ENCODE data around the gene UNC13B.
A peak's percentile ranks its signal among the peaks of the same experiment; 100 is the strongest.

- no peak for TF ChIP-seq YY1 (tag by site-specific recombination; IDR thresholded peaks at IDR 0.05)
- TF ChIP-seq, protein P1, sequence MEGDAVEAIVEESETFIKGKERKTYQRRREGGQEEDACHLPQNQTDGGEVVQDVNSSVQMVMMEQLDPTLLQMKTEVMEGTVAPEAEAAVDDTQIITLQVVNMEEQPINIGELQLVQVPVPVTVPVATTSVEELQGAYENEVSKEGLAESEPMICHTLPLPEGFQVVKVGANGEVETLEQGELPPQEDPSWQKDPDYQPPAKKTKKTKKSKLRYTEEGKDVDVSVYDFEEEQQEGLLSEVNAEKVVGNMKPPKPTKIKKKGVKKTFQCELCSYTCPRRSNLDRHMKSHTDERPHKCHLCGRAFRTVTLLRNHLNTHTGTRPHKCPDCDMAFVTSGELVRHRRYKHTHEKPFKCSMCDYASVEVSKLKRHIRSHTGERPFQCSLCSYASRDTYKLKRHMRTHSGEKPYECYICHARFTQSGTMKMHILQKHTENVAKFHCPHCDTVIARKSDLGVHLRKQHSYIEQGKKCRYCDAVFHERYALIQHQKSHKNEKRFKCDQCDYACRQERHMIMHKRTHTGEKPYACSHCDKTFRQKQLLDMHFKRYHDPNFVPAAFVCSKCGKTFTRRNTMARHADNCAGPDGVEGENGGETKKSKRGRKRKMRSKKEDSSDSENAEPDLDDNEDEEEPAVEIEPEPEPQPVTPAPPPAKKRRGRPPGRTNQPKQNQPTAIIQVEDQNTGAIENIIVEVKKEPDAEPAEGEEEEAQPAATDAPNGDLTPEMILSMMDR (tag by site-specific recombination; IDR thresholded peaks at IDR 0.05), result 0 out of 2 replicates have a peak, but pooled peaks have one; percentile 25
- TF ChIP-seq TRIM28 (IDR thresholded peaks at IDR 0.05; ENCODE audit: borderline replicate concordance, low read length), result no peak
- no peak for TF ChIP-seq ZNF747 (tag by site-specific recombination; IDR thresholded peaks at IDR 0.05)
- no peak for TF ChIP-seq ZNF174 (tag by site-specific recombination; IDR thresholded peaks at IDR 0.05)
- TF ChIP-seq, protein P2, sequence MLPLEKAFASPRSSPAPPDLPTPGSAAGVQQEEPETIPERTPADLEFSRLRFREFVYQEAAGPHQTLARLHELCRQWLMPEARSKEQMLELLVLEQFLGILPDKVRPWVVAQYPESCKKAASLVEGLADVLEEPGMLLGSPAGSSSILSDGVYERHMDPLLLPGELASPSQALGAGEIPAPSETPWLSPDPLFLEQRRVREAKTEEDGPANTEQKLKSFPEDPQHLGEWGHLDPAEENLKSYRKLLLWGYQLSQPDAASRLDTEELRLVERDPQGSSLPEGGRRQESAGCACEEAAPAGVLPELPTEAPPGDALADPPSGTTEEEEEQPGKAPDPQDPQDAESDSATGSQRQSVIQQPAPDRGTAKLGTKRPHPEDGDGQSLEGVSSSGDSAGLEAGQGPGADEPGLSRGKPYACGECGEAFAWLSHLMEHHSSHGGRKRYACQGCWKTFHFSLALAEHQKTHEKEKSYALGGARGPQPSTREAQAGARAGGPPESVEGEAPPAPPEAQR (tag by site-specific recombination; IDR thresholded peaks at IDR 0.05), result no peak
- no peak for TF ChIP-seq ZNF324 (tag by site-specific recombination; IDR thresholded peaks at IDR 0.05)
- TF ChIP-seq ZNF530 (tag by site-specific recombination; IDR thresholded peaks at IDR 0.05; ENCODE audit: low read depth), result no peak
- TF ChIP-seq ZNF561 (tag by site-specific recombination; IDR thresholded peaks at IDR 0.05; ENCODE audit: borderline replicate concordance), result no peak
- no peak for TF ChIP-seq ZNF707 (tag by site-specific recombination; IDR thresholded peaks at IDR 0.05)
- no peak for TF ChIP-seq ZNF423 (tag by site-specific recombination; IDR thresholded peaks at IDR 0.05)
Observed at GRCh38 chr9:35258660-35259474, 97.1 kb downstream of the UNC13B start.
